PC-3 (cell line): ENCODE measurements around the gene ZCCHC10. TPM values are rescaled to one million over a fixed set of nuclear protein-coding genes. Genes with fewer than 3 reads are reported as not detected.

Source experiments
- ATAC-seq: fragments of 200-7000 bp; cut with Tn5 transposase; 2 replicates; pipeline ENCODE4 v1.9.1; 2020; ENCODE audit warnings: mild to moderate bottlenecking, moderate library complexity
- BruUV-seq: library from RNA; stranded (reverse); fragments of 400-500 nt; replicated peaks from 2 replicates; lab custom pipeline; 2021; lab: Mats Ljungman, UMichigan
- CTCF ChIA-PET: fragments of 300-600 bp; sonication (Branson Sonifier 250); formaldehyde crosslinking; loops from one replicate; lab custom pipeline; 2022; ENCODE audit warnings: antibody characterized with exemption; lab: Charles Lee
- POLR2A ChIA-PET: fragments of 300-600 bp; sonication (Branson Sonifier 250); formaldehyde crosslinking; loops from one replicate; lab custom pipeline; 2022; ENCODE audit warnings: antibody characterized with exemption; ENCODE audit not compliant: unreplicated experiment; lab: Charles Lee
- DNase-seq: peaks from one replicate; pipeline ENCODE4 v3.0.0-alpha.2; 2015
- H2AFZ ChIP-seq: fragments of 300-600 bp; sonication (generic); 2 replicates; pipeline ENCODE4 v1.6.0; 2016; ENCODE audit warnings: antibody characterized with exemption, low read length
- H3F3A ChIP-seq: fragments of 300-600 bp; sonication (generic); one replicate; pipeline ENCODE4 v1.6.0; 2017; ENCODE audit warnings: antibody characterized with exemption, low read length, control low read depth, mild to moderate bottlenecking; ENCODE audit not compliant: unreplicated experiment
- H3K27ac ChIP-seq: fragments of 300-600 bp; sonication (generic); 2 replicates; pipeline ENCODE4 v1.5.1; 2016; ENCODE audit warnings: mild to moderate bottlenecking, low read length
- H3K27me3 ChIP-seq: fragments of 300-600 bp; sonication (generic); 2 replicates; pipeline ENCODE4 v1.6.1; 2016; ENCODE audit warnings: low read length, mixed read lengths
- H3K36me3 ChIP-seq: fragments of 300-600 bp; sonication (generic); 2 replicates; pipeline ENCODE4 v1.6.1; 2016; ENCODE audit warnings: low read depth, mixed run types, low read length, mixed read lengths
- H3K4me1 ChIP-seq: fragments of 300-600 bp; sonication (generic); 2 replicates; pipeline ENCODE4 v1.5.1; 2016; ENCODE audit warnings: low read length; ENCODE audit not compliant: insufficient read depth
- H3K4me2 ChIP-seq: fragments of 300-600 bp; sonication (generic); 2 replicates; pipeline ENCODE4 v1.6.0; 2016; ENCODE audit warnings: low read length
- H3K4me3 ChIP-seq: fragments of 300-600 bp; sonication (generic); 2 replicates; pipeline ENCODE4 v1.5.1; 2016; ENCODE audit warnings: mild to moderate bottlenecking, low read length, mixed read lengths
- H3K79me2 ChIP-seq: fragments of 300-600 bp; sonication (generic); 2 replicates; pipeline ENCODE4 v1.6.1; 2017; ENCODE audit warnings: low read length, mixed read lengths
- H3K9ac ChIP-seq: fragments of 300-600 bp; sonication (generic); 2 replicates; pipeline ENCODE4 v1.6.0; 2016; ENCODE audit warnings: mild to moderate bottlenecking, low read length
- H3K9me2 ChIP-seq: fragments of 300-600 bp; sonication (generic); replicated peaks from 2 replicates; pipeline ENCODE4 v1.6.1; 2016; ENCODE audit warnings: mixed run types, low read length, mixed read lengths
- H3K9me3 ChIP-seq: fragments of 300-600 bp; sonication (generic); 2 replicates; pipeline ENCODE4 v1.6.1; 2016; ENCODE audit warnings: low read length, mixed read lengths
- H4K20me1 ChIP-seq: fragments of 300-600 bp; sonication (generic); 2 replicates; pipeline ENCODE4 v1.6.1; 2016; ENCODE audit warnings: low read length, mixed read lengths
- CTCF ChIP-seq: fragments of 300-600 bp; sonication (generic); conservative IDR thresholded peaks from 2 replicates; pipeline ENCODE4 v1.5.1; 2017; ENCODE audit warnings: antibody characterized with exemption, low read depth, mild to moderate bottlenecking, low read length
- EZH2 ChIP-seq: fragments of 300-600 bp; sonication (generic); IDR thresholded peaks from one replicate; pipeline ENCODE4 v1.6.1; 2017; ENCODE audit warnings: antibody characterized with exemption, mild to moderate bottlenecking, low read length; ENCODE audit not compliant: unreplicated experiment
- EZH2phosphoT487 ChIP-seq: fragments of 300-600 bp; sonication (generic); IDR thresholded peaks from 2 replicates; pipeline ENCODE4 v1.6.1; 2018; ENCODE audit warnings: mild to moderate bottlenecking, antibody characterized with exemption, low read length, borderline replicate concordance
- intact Hi-C: fragments of 100-400 bp; cut with micrococcal nuclease; formaldehyde crosslinking; loops from 2 replicates; pipeline ENCODE4 v1.9.0; 2023
- total RNA-seq: library from RNA; depleted of rRNA; stranded (reverse); fragments of >200 nt; gene quantifications from 2 replicates; pipeline ENCODE4 v1.2.3, GENCODE V29; 2014

Gene ZCCHC10
- total RNA-seq, 1 experiment from 2014 or later: 6.1 TPM

GRCh38 chr5:132953710-132954109 is 72.6 kb downstream of the ZCCHC10 start:
- Histone ChIP-seq H2AFZ (no peak overlapping the region), H3K9me2 (no peaks in the 10 kb centered on the region), H3K9ac (no peak overlapping the region), H3K79me2 (peaks cover 91% of the 10 kb centered on the region), H3K36me3 (no peaks in the 10 kb centered on the region), H3K9me3 (no peaks in the 10 kb centered on the region), H3K27ac (no peak overlapping the region), H3K4me1 (no peaks in the 10 kb centered on the region), H3K4me3 (no peak overlapping the region), H3K27me3 (no peaks in the 10 kb centered on the region), H4K20me1 (peaks cover 20% of the 10 kb centered on the region), H3K4me2 (no peak overlapping the region), H3F3A (no peaks in the 10 kb centered on the region)
- ChIA-PET POLR2A (no interaction called here), CTCF (no interaction called here)
- DNase-seq (no peak), ATAC-seq (no peak)
- BruUV-seq: no TSS peak
- no peak for TF ChIP-seq EZH2phosphoT487
- TF ChIP-seq CTCF: no peak
- TF ChIP-seq EZH2: no peak
- intact Hi-C loops: no loop called here

DNA sequence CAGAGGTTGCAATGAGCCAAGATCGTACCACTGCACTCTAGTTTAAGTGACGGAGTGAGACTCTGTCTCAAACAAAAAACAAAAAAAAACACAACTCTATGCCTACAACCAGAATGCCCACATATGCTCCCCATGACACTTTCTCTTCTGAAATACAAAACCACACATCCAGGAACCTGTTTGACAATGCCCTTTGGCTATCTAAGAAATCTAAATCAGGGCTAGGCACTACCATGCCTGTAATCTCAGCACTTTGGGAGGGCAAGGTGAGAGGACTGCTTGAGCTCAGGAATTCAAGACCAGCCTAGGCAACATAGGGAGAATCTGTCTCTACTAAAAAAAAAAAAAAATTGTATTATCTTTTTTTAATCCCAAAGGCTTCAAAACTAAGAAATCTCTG is 73.5 kb downstream of the ZCCHC10 start:
- ChIA-PET POLR2A (no interaction called here), CTCF (no interaction called here)
- no peaks in the 10 kb centered on the region for H3K4me1 ChIP-seq
- no peaks in the 10 kb centered on the region for H3K9me3 ChIP-seq
- no peak for TF ChIP-seq EZH2phosphoT487
- no peak for TF ChIP-seq EZH2
- TF ChIP-seq CTCF: no peak
- DNase-seq: no peak
- intact Hi-C loops: no loop called here
- H4K20me1 ChIP-seq: peaks cover 23% of the 10 kb centered on the region
- BruUV-seq: no TSS peak
- H3K9ac ChIP-seq: no peak overlapping the region
- H3K27me3 ChIP-seq: no peaks in the 10 kb centered on the region
- H3K4me3 ChIP-seq: no peak overlapping the region
- no peaks in the 10 kb centered on the region for H3K9me2 ChIP-seq
- H3K36me3 ChIP-seq: no peaks in the 10 kb centered on the region
- no peaks in the 10 kb centered on the region for H3F3A ChIP-seq
- H3K79me2 ChIP-seq: peaks cover 91% of the 10 kb centered on the region
- H3K4me2 ChIP-seq: no peak overlapping the region
- H2AFZ ChIP-seq: no peak overlapping the region
- ATAC-seq: no peak
- no peak overlapping the region for H3K27ac ChIP-seq

- no peak overlapping the region for H3K9ac ChIP-seq
- no peak overlapping the region for H2AFZ ChIP-seq
- H4K20me1 ChIP-seq: peaks cover 23% of the 10 kb centered on the region
- TF ChIP-seq EZH2phosphoT487 (no peak), EZH2 (no peak), CTCF (no peak)
- ChIA-PET CTCF (no interaction called here), POLR2A (no interaction called here)
- intact Hi-C loops: no loop called here
- no peaks in the 10 kb centered on the region for H3K9me3 ChIP-seq
- H3K4me2 ChIP-seq: no peak overlapping the region
- no peaks in the 10 kb centered on the region for H3K27me3 ChIP-seq
- H3F3A ChIP-seq: no peaks in the 10 kb centered on the region
- DNase-seq (no peak), ATAC-seq (no peak)
- H3K4me1 ChIP-seq: no peaks in the 10 kb centered on the region
- no peak overlapping the region for H3K27ac ChIP-seq
- no peaks in the 10 kb centered on the region for H3K36me3 ChIP-seq
- no TSS peak for BruUV-seq
- peaks cover 91% of the 10 kb centered on the region for H3K79me2 ChIP-seq
- no peak overlapping the region for H3K4me3 ChIP-seq
- H3K9me2 ChIP-seq: no peaks in the 10 kb centered on the region
Measured at GRCh38 chr5:132951897-132952296, 74.5 kb downstream of the ZCCHC10 start.
